GM06990 (cell line): Measurements from ENCODE around the gene CRLF1.

Source experiments
- DNase-seq: peaks from one replicate; pipeline ENCODE4 v3.0.0-alpha.2; 2011; ENCODE audit not compliant: insufficient read length; ENCODE audit errors: extremely low read depth
- H3K27me3 ChIP-seq: replicated peaks from 2 replicates; pipeline ENCODE4 v1.6.0; 2011; ENCODE audit warnings: low read length; ENCODE audit not compliant: control insufficient read depth, insufficient read depth
- H3K36me3 ChIP-seq: 2 replicates; pipeline ENCODE4 v1.5.1; 2011; ENCODE audit warnings: low read length; ENCODE audit not compliant: control insufficient read depth, insufficient read depth
- H3K4me3 ChIP-seq: replicated peaks from 2 replicates; pipeline ENCODE4 v1.5.1; 2011; ENCODE audit warnings: low read depth, mild to moderate bottlenecking, control low read depth, low read length
- TF ChIP-seq, protein P1 (sequence below): IDR thresholded peaks from 2 replicates; pipeline ENCODE4 v1.5.1; 2011; ENCODE audit warnings: low read length, control low read depth, mild to moderate bottlenecking, inconsistent platforms; ENCODE audit not compliant: insufficient read depth, poor library complexity, severe bottlenecking

CRLF1 gene

DNA sequence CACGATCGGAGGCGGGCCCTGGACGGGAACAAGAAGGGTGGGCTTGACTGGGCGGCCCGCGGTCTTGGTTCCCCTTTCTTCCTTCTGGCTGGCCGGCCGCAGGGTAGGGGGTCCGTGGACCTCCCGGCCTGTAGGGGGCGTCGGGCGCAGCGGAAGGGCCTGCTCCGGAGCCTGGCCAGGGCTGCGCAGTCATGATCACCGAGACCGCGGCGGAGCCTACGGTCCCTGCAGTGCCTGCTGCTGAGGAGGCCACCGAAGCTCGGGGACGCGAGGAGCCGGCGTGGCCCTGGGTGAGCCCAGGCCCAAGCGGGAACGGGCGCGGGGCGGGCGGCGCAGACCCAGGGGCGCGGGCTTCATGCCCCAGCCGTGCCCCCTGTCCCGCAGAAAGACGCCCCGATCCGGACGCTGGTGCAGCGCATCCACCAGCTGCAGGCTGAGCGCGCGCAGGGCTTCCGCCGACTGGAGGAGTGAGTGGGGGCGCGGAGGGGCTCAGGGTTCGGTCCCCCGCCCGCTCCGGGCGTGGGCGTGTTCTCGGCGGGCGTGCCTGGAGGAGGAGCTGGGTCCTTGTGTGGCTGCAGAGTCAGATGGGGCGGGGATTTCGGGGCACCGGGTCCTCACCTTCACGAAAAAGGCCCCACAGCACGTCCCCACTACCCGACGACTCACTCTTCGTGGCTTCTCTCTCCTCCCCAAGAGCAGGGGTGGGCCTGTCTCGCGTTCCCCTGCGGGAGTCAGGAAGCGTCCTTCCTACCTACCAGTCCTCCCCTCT lies 17.8 kb downstream of the CRLF1 start, which contains the start of gene REX1BD:
REX1BD (plus strand) TSS at position 188 of the 769 bp plus-strand sequence; CDS start at position 192, 4 bp downstream.
- TF ChIP-seq, protein P1, sequence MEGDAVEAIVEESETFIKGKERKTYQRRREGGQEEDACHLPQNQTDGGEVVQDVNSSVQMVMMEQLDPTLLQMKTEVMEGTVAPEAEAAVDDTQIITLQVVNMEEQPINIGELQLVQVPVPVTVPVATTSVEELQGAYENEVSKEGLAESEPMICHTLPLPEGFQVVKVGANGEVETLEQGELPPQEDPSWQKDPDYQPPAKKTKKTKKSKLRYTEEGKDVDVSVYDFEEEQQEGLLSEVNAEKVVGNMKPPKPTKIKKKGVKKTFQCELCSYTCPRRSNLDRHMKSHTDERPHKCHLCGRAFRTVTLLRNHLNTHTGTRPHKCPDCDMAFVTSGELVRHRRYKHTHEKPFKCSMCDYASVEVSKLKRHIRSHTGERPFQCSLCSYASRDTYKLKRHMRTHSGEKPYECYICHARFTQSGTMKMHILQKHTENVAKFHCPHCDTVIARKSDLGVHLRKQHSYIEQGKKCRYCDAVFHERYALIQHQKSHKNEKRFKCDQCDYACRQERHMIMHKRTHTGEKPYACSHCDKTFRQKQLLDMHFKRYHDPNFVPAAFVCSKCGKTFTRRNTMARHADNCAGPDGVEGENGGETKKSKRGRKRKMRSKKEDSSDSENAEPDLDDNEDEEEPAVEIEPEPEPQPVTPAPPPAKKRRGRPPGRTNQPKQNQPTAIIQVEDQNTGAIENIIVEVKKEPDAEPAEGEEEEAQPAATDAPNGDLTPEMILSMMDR, result peak; percentile 94
- peak within 1 kb of the TSS; percentile 76 for H3K4me3 ChIP-seq
- DNase-seq, result peak; percentile 93
- peaks cover 4% of the 10 kb centered on the region for H3K36me3 ChIP-seq
- H3K27me3 ChIP-seq, result no peaks in the 10 kb centered on the region

DNA sequence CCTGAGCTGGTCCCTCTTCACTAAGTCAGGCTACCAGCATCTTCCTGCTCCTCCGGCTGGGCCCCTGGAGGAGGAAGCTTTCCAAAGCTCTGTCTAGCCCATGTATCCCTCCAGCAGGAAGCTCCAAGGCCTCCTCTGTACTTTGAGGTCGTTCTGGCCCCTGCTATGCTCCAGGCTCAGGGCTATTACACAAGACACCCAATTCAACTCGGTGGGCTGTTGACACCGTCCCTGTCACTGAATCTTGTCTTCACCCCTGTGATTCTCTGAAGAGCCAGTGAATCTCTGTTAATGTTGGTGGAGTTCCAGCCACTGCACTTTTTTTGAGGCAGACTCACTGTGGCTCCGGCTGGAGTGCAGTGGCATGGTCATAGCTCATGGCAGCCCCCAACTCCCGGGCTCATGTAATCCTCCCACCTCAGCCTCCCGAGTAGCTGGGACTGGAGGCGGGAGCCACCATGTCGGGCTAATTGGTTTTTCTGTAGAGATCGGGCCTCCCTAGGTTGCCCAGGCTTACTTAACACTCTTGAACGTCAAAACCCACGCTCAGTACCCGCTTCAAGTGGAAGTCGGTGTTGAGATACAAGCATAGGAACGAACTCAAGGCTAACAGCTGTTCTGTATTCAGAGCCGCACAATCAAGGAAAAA lies 18.5 kb downstream of the CRLF1 start:
- TF ChIP-seq, protein P1, result no peak
- H3K27me3 ChIP-seq, result no peaks in the 10 kb centered on the region
- peaks cover 4% of the 10 kb centered on the region for H3K36me3 ChIP-seq
- DNase-seq, result no peak
- H3K4me3 ChIP-seq, result peak overlapping the region; percentile 76

DNA sequence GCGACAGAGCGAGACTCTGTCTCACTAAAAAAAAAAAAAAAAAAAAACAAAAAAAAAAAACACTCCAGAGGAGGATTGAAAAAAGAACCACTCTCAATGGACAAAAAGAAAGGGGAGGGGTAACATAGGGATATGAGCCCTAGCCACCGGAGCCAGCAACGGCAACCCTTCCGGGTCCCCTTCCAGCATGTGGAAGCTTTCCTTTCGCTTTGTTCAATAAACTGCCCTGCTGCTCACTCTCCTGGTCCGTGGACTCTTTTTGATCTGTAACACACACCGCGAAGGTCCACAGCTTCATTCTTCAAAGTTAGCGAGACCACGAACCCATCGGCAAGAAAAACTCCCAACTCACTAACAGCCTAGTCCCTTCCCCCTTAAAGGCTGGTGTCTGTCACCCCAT lies 19.0 kb downstream of the CRLF1 start:
- Histone ChIP-seq H3K36me3 (peaks cover 4% of the 10 kb centered on the region), H3K27me3 (no peaks in the 10 kb centered on the region), H3K4me3 (no peak overlapping the region)
- DNase-seq, result no peak
- TF ChIP-seq, protein P1, result no peak

DNA sequence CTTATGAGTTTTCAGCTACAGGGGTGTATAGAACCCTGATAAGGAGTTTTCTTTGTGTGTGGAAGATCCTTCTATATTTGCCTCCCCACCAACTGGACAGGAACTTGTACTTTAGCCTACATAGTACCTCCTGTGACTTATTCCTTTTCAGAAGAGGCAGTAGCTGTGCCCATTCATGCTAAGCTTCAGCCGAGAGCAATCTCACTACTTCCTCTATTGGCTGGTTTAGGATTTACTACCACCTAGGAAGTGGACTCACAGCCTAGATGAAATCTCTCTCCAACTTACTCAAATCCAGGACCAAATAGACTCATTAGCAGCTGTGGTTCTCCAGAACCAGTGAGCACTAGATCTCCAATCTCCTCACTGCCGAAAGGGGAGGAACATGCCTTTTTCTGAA lies 20.3 kb downstream of the CRLF1 start:
- peaks cover 4% of the 10 kb centered on the region for H3K36me3 ChIP-seq
- TF ChIP-seq, protein P1, result peak; percentile 18
- no peak for DNase-seq
- no peak overlapping the region for H3K4me3 ChIP-seq
- no peaks in the 10 kb centered on the region for H3K27me3 ChIP-seq

DNA sequence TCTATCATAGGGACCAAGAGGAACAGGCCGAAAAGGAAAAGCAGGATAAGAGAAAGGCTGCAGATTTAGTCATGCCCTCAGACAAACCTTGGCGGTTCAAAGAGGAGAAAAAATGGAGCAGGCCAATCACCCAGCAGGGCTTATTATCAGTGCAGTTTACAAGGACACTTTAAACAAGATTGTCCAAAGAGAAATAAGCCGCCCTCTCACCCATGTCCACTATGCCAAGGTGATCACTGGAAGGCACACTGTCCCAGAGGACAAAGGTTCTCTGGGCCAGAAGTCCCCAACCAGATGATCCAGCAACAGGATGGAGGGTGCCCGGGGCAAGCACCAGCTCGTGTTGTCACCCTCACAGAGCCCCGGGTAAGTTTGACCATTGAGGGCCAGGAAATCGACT lies 26.3 kb downstream of the CRLF1 start:
- no peak for DNase-seq
- TF ChIP-seq, protein P1, result no peak
- Histone ChIP-seq H3K36me3 (peaks cover 18% of the 10 kb centered on the region), H3K27me3 (no peaks in the 10 kb centered on the region), H3K4me3 (no peak overlapping the region)
